ENCODE results near the gene WASHC2A. TPM values are rescaled to one million over a fixed set of nuclear protein-coding genes. Genes with fewer than 3 reads are reported as not detected.
"Not testable (repeated sequence)": the region's sequence is repeated elsewhere in the genome, so short reads cannot be mapped to it uniquely, and the experiment has no call there.

The WASHC2A gene, protein sequence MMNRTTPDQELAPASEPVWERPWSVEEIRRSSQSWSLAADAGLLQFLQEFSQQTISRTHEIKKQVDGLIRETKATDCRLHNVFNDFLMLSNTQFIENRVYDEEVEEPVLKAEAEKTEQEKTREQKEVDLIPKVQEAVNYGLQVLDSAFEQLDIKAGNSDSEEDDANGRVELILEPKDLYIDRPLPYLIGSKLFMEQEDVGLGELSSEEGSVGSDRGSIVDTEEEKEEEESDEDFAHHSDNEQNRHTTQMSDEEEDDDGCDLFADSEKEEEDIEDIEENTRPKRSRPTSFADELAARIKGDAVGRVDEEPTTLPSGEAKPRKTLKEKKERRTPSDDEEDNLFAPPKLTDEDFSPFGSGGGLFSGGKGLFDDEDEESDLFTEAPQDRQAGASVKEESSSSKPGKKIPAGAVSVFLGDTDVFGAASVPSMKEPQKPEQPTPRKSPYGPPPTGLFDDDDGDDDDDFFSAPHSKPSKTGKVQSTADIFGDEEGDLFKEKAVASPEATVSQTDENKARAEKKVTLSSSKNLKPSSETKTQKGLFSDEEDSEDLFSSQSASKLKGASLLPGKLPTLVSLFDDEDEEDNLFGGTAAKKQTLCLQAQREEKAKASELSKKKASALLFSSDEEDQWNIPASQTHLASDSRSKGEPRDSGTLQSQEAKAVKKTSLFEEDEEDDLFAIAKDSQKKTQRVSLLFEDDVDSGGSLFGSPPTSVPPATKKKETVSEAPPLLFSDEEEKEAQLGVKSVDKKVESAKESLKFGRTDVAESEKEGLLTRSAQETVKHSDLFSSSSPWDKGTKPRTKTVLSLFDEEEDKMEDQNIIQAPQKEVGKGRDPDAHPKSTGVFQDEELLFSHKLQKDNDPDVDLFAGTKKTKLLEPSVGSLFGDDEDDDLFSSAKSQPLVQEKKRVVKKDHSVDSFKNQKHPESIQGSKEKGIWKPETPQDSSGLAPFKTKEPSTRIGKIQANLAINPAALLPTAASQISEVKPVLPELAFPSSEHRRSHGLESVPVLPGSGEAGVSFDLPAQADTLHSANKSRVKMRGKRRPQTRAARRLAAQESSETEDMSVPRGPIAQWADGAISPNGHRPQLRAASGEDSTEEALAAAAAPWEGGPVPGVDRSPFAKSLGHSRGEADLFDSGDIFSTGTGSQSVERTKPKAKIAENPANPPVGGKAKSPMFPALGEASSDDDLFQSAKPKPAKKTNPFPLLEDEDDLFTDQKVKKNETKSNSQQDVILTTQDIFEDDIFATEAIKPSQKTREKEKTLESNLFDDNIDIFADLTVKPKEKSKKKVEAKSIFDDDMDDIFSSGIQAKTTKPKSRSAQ (N-terminal part only)
- 19.1 and 19.3 TPM in 2 replicates for polyA plus RNA-seq (2013)

DNA sequence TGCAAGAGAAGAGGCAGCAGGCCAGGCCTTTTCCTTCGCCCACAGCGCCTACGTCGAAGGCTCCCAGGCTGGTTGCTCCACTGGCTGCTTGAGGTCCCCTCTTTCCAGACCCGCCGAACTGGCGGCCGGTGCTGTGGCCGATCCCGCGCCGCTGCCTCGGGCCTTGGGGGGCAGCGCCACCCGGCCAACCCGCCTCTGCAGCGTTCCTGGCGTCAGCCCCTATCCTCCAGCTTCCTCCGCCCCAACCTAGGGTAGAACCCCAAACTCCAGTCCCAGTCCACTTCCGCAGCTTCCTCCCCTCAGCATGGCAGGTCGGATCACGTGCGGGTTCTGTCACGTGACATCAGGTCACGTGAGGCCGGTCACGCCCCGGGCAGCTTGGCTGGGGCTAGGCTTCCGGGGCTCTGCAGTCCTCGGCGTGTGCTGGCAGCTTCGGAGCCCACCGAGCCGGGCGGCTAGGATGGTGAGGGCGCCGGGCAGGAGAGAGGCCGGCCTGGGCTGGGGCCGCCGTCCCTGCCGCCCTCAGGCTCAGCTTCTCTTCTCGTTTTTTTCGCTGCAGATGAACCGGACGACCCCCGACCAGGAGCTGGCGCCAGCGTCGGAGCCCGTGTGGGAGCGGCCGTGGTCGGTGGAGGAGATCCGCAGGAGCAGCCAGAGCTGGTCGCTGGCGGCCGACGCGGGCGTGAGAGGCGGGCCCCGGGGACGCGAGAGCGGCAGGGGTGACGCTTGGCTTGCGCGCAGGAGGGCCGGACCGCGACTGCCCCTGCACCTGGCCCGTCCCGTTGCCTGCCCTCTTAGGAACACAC is at the start of gene WASHC2A:
WASHC2A (plus strand) TSS at position 409 of the 806 bp plus-strand sequence; CDS start at position 461, 52 bp downstream.
- Histone ChIP-seq H3K9ac (ENCODE audit: low read length) (peak within 1 kb of the TSS; percentile 76), H3K4me3 (ENCODE audit: low read depth, low read length) (peak within 1 kb of the TSS; percentile 96), H3K4ac (ENCODE audit: low read depth, low read length) (peak within 1 kb of the TSS; percentile 85), H4K8ac (ENCODE audit: low read depth, low read length) (peak within 1 kb of the TSS; percentile 79), H2AFZ (ENCODE audit: insufficient read depth, low read length, poor library complexity) (peak within 1 kb of the TSS; percentile 82), H4K12ac (ENCODE audit: low read depth, low read length) (peak within 1 kb of the TSS; percentile 27), H2BK5ac (ENCODE audit: low read depth, low read length, poor library complexity) (peak within 1 kb of the TSS; percentile 31), H3K4me2 (ENCODE audit: low read length) (peak within 1 kb of the TSS; percentile 68), H4K91ac (ENCODE audit: low read depth, low read length) (peak within 1 kb of the TSS; percentile 70), H3K18ac (ENCODE audit: low read length) (peak within 1 kb of the TSS; percentile 87), H3K14ac (ENCODE audit: low read length) (peak within 1 kb of the TSS; percentile 84)
- not testable (repeated sequence) for H3K36me3 ChIP-seq (ENCODE audit: control insufficient read depth in 1 of 2, insufficient read depth in 2 of 2, low read length in 2 of 2); H3K4me1 ChIP-seq (ENCODE audit: control insufficient read depth in 1 of 2, insufficient read depth in 2 of 2, low read length in 2 of 2); H3K79me1 ChIP-seq (ENCODE audit: low read length); H3K9me3 ChIP-seq (ENCODE audit: insufficient read depth, low read depth, low read length); H2BK12ac ChIP-seq (ENCODE audit: low read length); H3K79me2 ChIP-seq (ENCODE audit: control insufficient read depth, insufficient read depth, low read length, poor library complexity); H2BK120ac ChIP-seq (ENCODE audit: insufficient read depth, low read length, poor library complexity); H3K27ac ChIP-seq (ENCODE audit: low read depth, low read length); H2AK5ac ChIP-seq (ENCODE audit: low read length); H3K27me3 ChIP-seq (ENCODE audit: insufficient read depth, low read length); H3K23ac ChIP-seq (ENCODE audit: low read length)
- DNase-seq = peak; percentile 85 to 90
- no CpG with 5 or more reads among the region's 73 CpGs for WGBS (ENCODE audit: extremely low coverage, insufficient coverage, insufficient read length)

DNA sequence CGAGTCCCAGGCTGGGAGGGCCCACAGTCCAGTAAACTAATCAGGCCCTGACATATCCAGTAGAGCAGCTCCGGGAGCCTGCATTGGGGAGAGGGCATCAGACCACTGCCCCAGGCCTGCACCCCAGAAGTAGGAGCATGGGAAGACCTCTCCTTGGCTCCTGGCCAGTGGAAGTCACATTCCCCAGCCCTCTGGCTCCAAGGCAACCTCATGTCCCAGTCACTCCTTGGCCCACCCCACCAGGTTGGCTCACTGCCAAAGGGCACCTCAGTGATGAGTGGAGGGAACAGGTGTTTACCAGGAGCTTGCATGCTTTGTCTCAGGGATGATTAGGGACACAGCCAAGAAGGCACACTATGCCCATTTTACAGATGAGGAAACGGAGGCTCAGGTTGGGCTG is 48.5 kb upstream of the WASHC2A start:
- H3K9me3 ChIP-seq (ENCODE audit: insufficient read depth, low read depth, low read length); H3K4me1 ChIP-seq (ENCODE audit: control insufficient read depth in 1 of 2, insufficient read depth in 2 of 2, low read length in 2 of 2); H2AFZ ChIP-seq (ENCODE audit: insufficient read depth, low read length, poor library complexity); H3K23ac ChIP-seq (ENCODE audit: low read length); H3K4me2 ChIP-seq (ENCODE audit: low read length); H4K8ac ChIP-seq (ENCODE audit: low read depth, low read length); H3K27ac ChIP-seq (ENCODE audit: low read depth, low read length); H3K14ac ChIP-seq (ENCODE audit: low read length); H3K79me1 ChIP-seq (ENCODE audit: low read length); H3K79me2 ChIP-seq (ENCODE audit: control insufficient read depth, insufficient read depth, low read length, poor library complexity); H4K91ac ChIP-seq (ENCODE audit: low read depth, low read length); H3K4me3 ChIP-seq (ENCODE audit: low read depth, low read length); H3K9ac ChIP-seq (ENCODE audit: low read length); H2BK5ac ChIP-seq (ENCODE audit: low read depth, low read length, poor library complexity); H3K18ac ChIP-seq (ENCODE audit: low read length); H3K4ac ChIP-seq (ENCODE audit: low read depth, low read length); H2AK5ac ChIP-seq (ENCODE audit: low read length); DNase-seq; H3K27me3 ChIP-seq (ENCODE audit: insufficient read depth, low read length); H4K12ac ChIP-seq (ENCODE audit: low read depth, low read length); H3K36me3 ChIP-seq (ENCODE audit: control insufficient read depth in 1 of 2, insufficient read depth in 2 of 2, low read length in 2 of 2); H2BK12ac ChIP-seq (ENCODE audit: low read length); H2BK120ac ChIP-seq (ENCODE audit: insufficient read depth, low read length, poor library complexity): not testable (repeated sequence)
- no CpG with 5 or more reads among the region's 3 CpGs for WGBS (ENCODE audit: extremely low coverage, insufficient coverage, insufficient read length)

DNA sequence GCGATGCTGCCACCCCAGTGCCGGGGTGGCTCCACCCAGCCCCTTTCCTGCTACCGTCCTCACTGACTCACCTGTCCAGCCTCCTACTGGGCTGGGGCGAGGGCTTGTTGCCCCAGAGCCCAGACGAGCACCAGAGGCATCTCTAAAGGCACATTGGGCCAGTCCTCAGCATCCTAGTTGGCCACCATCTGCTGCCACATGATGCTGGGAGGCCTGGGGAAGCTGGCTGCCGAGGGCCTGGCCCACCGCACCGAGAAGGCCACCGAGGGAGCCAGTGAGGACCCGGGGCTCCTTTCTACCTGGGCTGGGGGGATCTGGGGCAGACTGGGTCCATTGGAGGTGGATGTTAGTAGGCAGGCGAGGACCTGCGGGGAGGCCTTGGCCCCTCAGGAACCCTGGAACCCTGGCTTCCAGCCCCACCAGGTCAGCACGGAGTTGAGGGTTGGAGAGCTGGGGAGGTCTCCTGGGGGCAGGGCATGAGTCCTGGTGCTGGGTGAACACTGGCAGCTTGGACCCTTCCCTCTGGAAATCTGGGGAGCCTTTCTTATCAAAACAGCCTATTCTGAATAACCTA is 47.2 kb upstream of the WASHC2A start:
- H3K9me3 ChIP-seq (ENCODE audit: insufficient read depth, low read depth, low read length); H3K27me3 ChIP-seq (ENCODE audit: insufficient read depth, low read length); H3K4me3 ChIP-seq (ENCODE audit: low read depth, low read length); H3K14ac ChIP-seq (ENCODE audit: low read length); H3K79me1 ChIP-seq (ENCODE audit: low read length); H2BK5ac ChIP-seq (ENCODE audit: low read depth, low read length, poor library complexity); H2AFZ ChIP-seq (ENCODE audit: insufficient read depth, low read length, poor library complexity); H3K4me1 ChIP-seq (ENCODE audit: control insufficient read depth in 1 of 2, insufficient read depth in 2 of 2, low read length in 2 of 2); H3K4me2 ChIP-seq (ENCODE audit: low read length); H4K8ac ChIP-seq (ENCODE audit: low read depth, low read length); H3K27ac ChIP-seq (ENCODE audit: low read depth, low read length); H3K9ac ChIP-seq (ENCODE audit: low read length); H4K91ac ChIP-seq (ENCODE audit: low read depth, low read length); H2BK120ac ChIP-seq (ENCODE audit: insufficient read depth, low read length, poor library complexity); H2BK12ac ChIP-seq (ENCODE audit: low read length); DNase-seq; H2AK5ac ChIP-seq (ENCODE audit: low read length); H4K12ac ChIP-seq (ENCODE audit: low read depth, low read length); H3K23ac ChIP-seq (ENCODE audit: low read length); H3K4ac ChIP-seq (ENCODE audit: low read depth, low read length); H3K36me3 ChIP-seq (ENCODE audit: control insufficient read depth in 1 of 2, insufficient read depth in 2 of 2, low read length in 2 of 2); H3K18ac ChIP-seq (ENCODE audit: low read length); H3K79me2 ChIP-seq (ENCODE audit: control insufficient read depth, insufficient read depth, low read length, poor library complexity): not testable (repeated sequence)
- WGBS (ENCODE audit: extremely low coverage, insufficient coverage, insufficient read length) = no CpG with 5 or more reads among the region's 13 CpGs

All from trophoblast cell (in vitro differentiated cells and primary cell).